HepG2 (cell line): Measurements from ENCODE around the gene ZNF584. TPM values are rescaled to one million over a fixed set of nuclear protein-coding genes. Genes with fewer than 3 reads are reported as not detected.

Source experiments
- BATF2 ChIP-seq: sonication (generic); formaldehyde crosslinking; IDR thresholded peaks from 2 replicates; pipeline ENCODE4 v1.8.0; 2022; ENCODE audit warnings: mild to moderate bottlenecking, missing genetic modification reagents, moderate library complexity
- CTCF ChIP-seq: sonication (generic); formaldehyde crosslinking; IDR thresholded peaks from 2 replicates; pipeline ENCODE4 v1.5.0; 2020; ENCODE audit warnings: mild to moderate bottlenecking, missing genetic modification reagents, moderate library complexity
- HES4 ChIP-seq: sonication (generic); formaldehyde crosslinking; IDR thresholded peaks from 2 replicates; pipeline ENCODE4 v1.9.0; 2021; ENCODE audit warnings: mild to moderate bottlenecking, missing genetic modification reagents, borderline replicate concordance
- HNF4G ChIP-seq, 2 experiments: sonication (generic) in 1 of 2; formaldehyde crosslinking in 1 of 2; IDR thresholded peaks; 2 replicates each; pipeline versions ENCODE4 v1.4.0 to v1.6.1; 2011 to 2020; ENCODE audit warnings: borderline replicate concordance in 2 of 2, low read depth in 2 of 2, mild to moderate bottlenecking in 2 of 2, low read length in 1 of 2, missing genetic modification reagents in 1 of 2, moderate library complexity in 1 of 2
- ZBTB40 ChIP-seq, 2 experiments: fragments of 450-650 bp in 1 of 2; sonication (generic) in 1 of 2; formaldehyde crosslinking in 1 of 2; IDR thresholded peaks; 2 replicates each; pipeline versions ENCODE4 v1.6.1 to v1.8.0; 2016 to 2022; ENCODE audit warnings: antibody characterized with exemption in 1 of 2, mild to moderate bottlenecking in 1 of 2, missing genetic modification reagents in 1 of 2
- ZNF224 ChIP-seq: sonication (generic); formaldehyde crosslinking; IDR thresholded peaks from 2 replicates; pipeline ENCODE4 v1.5.0; 2020; ENCODE audit warnings: mild to moderate bottlenecking, missing genetic modification reagents
- ZNF646 ChIP-seq: sonication (generic); formaldehyde crosslinking; IDR thresholded peaks from 2 replicates; pipeline ENCODE4 v1.9.0; 2021; ENCODE audit warnings: mild to moderate bottlenecking, missing genetic modification reagents
- polyA plus RNA-seq, 8 experiments: library from polyadenylated mRNA; depleted of rRNA in 3 of 8; stranded (reverse) in 7 of 8; unstranded in 1 of 8; fragments of >200 nt; fragmentation: Illumina TruSeq in 4 of 8; extraction: Trizol in 4 of 8; gene quantifications; 2 replicates each; pipeline versions ENCODE4 v1.2.1 to v1.2.3, GENCODE V29; 2011 to 2016; ENCODE audit warnings: low read depth in 4 of 8, missing spikeins in 1 of 8, mixed read lengths in 1 of 8; ENCODE audit not compliant: insufficient read depth in 1 of 8
- total RNA-seq, 5 experiments: library from RNA; depleted of rRNA; stranded (reverse); fragments of >200 nt; fragmentation: Illumina TruSeq; extraction: Trizol; gene quantifications; 2 replicates each; pipeline ENCODE4 v1.2.3, GENCODE V29; 2016; ENCODE audit warnings: low read depth in 1 of 5

ZNF584 gene
- total and polyA plus RNA-seq, 2 of the 13 experiments (the other 11 are each of a cell fraction or from before 2014, with no cell fraction given), result 2.4 to 7.0 TPM

GRCh38 chr19:58409010-58409790 lies 751 bp downstream of the ZNF584 start (continued):
- TF ChIP-seq ZNF646 (CRISPR knock-in tag), result no peak
- TF ChIP-seq ZNF224 (CRISPR knock-in tag), result peak; percentile 5; the same call in 1 of the 2 replicates
- peak; percentile 15; the same call in 1 of the 2 replicates for TF ChIP-seq HES4
- no peak for TF ChIP-seq BATF2 (CRISPR knock-in tag)
- TF ChIP-seq ZBTB40 (IDR thresholded peaks at IDR 0.05), result no peak
- TF ChIP-seq ZBTB40 (CRISPR knock-in tag; IDR thresholded peaks at IDR 0.05), result no peak
- TF ChIP-seq HNF4G (IDR thresholded peaks at IDR 0.05; ENCODE audit: borderline replicate concordance, low read depth, low read length), result no peak
- TF ChIP-seq HNF4G (CRISPR knock-in tag; IDR thresholded peaks at IDR 0.05; ENCODE audit: borderline replicate concordance, low read depth), result no peak
- TF ChIP-seq CTCF (CRISPR knock-in tag), result 0 out of 2 replicates have a peak, but pooled peaks have one; percentile 2
